Endothelial cell of umbilical vein (primary cell): ENCODE data around the gene LIPI. TPM values are rescaled to one million over a fixed set of nuclear protein-coding genes. Genes with fewer than 3 reads are reported as not detected.

Experiments used
- BruUV-seq: library from RNA; stranded (reverse); fragments of 400-500 nt; replicated peaks from 2 replicates; lab custom pipeline; 2021; lab: Mats Ljungman, UMichigan
- CTCF ChIA-PET: fragments of 300-600, 350-600 bp; sonication (Branson Sonifier 250); formaldehyde crosslinking; loops from one replicate; lab custom pipeline; 2021; ENCODE audit warnings: antibody characterized with exemption, inconsistent platforms; lab: Charles Lee
- POLR2A ChIA-PET: fragments of 300-600, 350-600 bp; sonication (Branson Sonifier 250); formaldehyde crosslinking; loops from one replicate; lab custom pipeline; 2021; ENCODE audit warnings: antibody characterized with exemption, inconsistent platforms; lab: Charles Lee
- DNase-seq: peaks from one replicate; pipeline ENCODE4 v3.0.0-alpha.2; 2011; ENCODE audit warnings: low read depth, low spot score
- FAIRE-seq: peaks from 2 replicates; lab custom pipeline; 2011; peaks lifted over from hg19 to GRCh38; lab: Jason Lieb, UNC
- H2AFZ ChIP-seq: 2 replicates; pipeline ENCODE4 v1.6.0; 2012; ENCODE audit warnings: low read depth, low read length, control low read depth, inconsistent platforms
- H3K27ac ChIP-seq: 2 replicates; pipeline ENCODE4 v1.5.1; 2011; ENCODE audit warnings: low read depth, mild to moderate bottlenecking, control low read depth, low read length, moderate library complexity; ENCODE audit not compliant: insufficient read depth
- H3K27me3 ChIP-seq, 2 experiments: 2 replicates each; pipeline versions ENCODE4 v1.6.0 to v1.6.1; 2011; ENCODE audit warnings: low read length in 2 of 2, mixed read lengths in 1 of 2; ENCODE audit not compliant: control insufficient read depth in 2 of 2, insufficient read depth in 2 of 2
- H3K36me3 ChIP-seq, 2 experiments: 2 replicates in 1 of 2; 3 replicates in 1 of 2; pipeline ENCODE4 v1.5.1; 2011; ENCODE audit warnings: low read length in 2 of 2, mild to moderate bottlenecking in 1 of 2, moderate library complexity in 1 of 2; ENCODE audit not compliant: control insufficient read depth in 2 of 2, insufficient read depth in 2 of 2; ENCODE audit errors: extremely low read depth in 1 of 2
- H3K4me1 ChIP-seq: 3 replicates; pipeline ENCODE4 v1.5.1; 2011; ENCODE audit warnings: mild to moderate bottlenecking, low read length; ENCODE audit not compliant: control insufficient read depth, insufficient read depth; ENCODE audit errors: extremely low read depth
- H3K4me2 ChIP-seq: 2 replicates; pipeline ENCODE4 v1.6.1; 2011; ENCODE audit warnings: low read length, control low read depth, mixed read lengths; ENCODE audit not compliant: insufficient read depth
- H3K4me3 ChIP-seq, 3 experiments: fragments of 200-600 bp in 1 of 3; sonication (generic), shearing (Covaris generic) in 1 of 3; replicated peaks in 1 of 3; 2 replicates each; pipeline ENCODE4 v1.5.1; 2011 to 2016; ENCODE audit warnings: control low read depth in 3 of 3, low read length in 3 of 3, mild to moderate bottlenecking in 2 of 3, inconsistent platforms in 1 of 3, low read depth in 1 of 3, moderate library complexity in 1 of 3; ENCODE audit not compliant: insufficient read depth in 1 of 3
- H3K79me2 ChIP-seq: 2 replicates; pipeline ENCODE4 v1.6.0; 2012; ENCODE audit warnings: low read length, inconsistent platforms; ENCODE audit not compliant: control insufficient read depth, insufficient read depth
- H3K9ac ChIP-seq: replicated peaks from 2 replicates; pipeline ENCODE3; 2011; ENCODE audit warnings: low read length, control low read depth; ENCODE audit not compliant: insufficient read depth; ENCODE audit errors: extremely low read depth
- H3K9me1 ChIP-seq: replicated peaks from 3 replicates; pipeline ENCODE4 v1.6.0; 2011; ENCODE audit warnings: mild to moderate bottlenecking, low read length; ENCODE audit not compliant: control insufficient read depth, insufficient read depth; ENCODE audit errors: extremely low read depth
- H3K9me3 ChIP-seq: replicated peaks from 2 replicates; pipeline ENCODE4 v1.5.1; 2012; ENCODE audit warnings: low read length, inconsistent platforms; ENCODE audit not compliant: control insufficient read depth, insufficient read depth
- H4K20me1 ChIP-seq: replicated peaks from 2 replicates; pipeline ENCODE3; 2011; ENCODE audit warnings: mild to moderate bottlenecking, low read length; ENCODE audit not compliant: control insufficient read depth, insufficient read depth; ENCODE audit errors: extremely low read depth
- CTCF ChIP-seq, 2 donors: IDR thresholded peaks; 1 replicate in 1 of 2; 2 replicates in 1 of 2; pipeline ENCODE4 v1.5.1; 2011; ENCODE audit warnings: low read length in 2 of 2, mild to moderate bottlenecking in 2 of 2, moderate library complexity in 2 of 2, control low read depth in 1 of 2, inconsistent platforms in 1 of 2, low read depth in 1 of 2; ENCODE audit not compliant: insufficient read depth in 1 of 2; ENCODE audit errors: extremely low read depth in 1 of 2
- EZH2 ChIP-seq: IDR thresholded peaks from 2 replicates; pipeline ENCODE4 v1.6.1; 2012; ENCODE audit warnings: borderline replicate concordance, low read depth, mild to moderate bottlenecking, moderate library complexity, low read length, inconsistent platforms; ENCODE audit not compliant: severe bottlenecking
- FOS ChIP-seq: IDR thresholded peaks from 2 replicates; pipeline ENCODE4 v1.6.1; 2011; ENCODE audit warnings: mild to moderate bottlenecking, low read length, moderate library complexity, borderline replicate concordance; ENCODE audit not compliant: insufficient read depth
- GATA2 ChIP-seq: IDR thresholded peaks from 2 replicates; pipeline ENCODE4 v1.7.0; 2011; ENCODE audit warnings: low read depth, mild to moderate bottlenecking, moderate library complexity, mixed read lengths, low read length; ENCODE audit not compliant: insufficient read length, insufficient read depth
- JUN ChIP-seq: IDR thresholded peaks from 2 replicates; pipeline ENCODE4 v1.6.1; 2011; ENCODE audit warnings: borderline replicate concordance, low read depth; ENCODE audit not compliant: insufficient read length, insufficient read depth
- MAX ChIP-seq: IDR thresholded peaks from 2 replicates; pipeline ENCODE4 v1.6.1; 2011; ENCODE audit not compliant: insufficient read depth, insufficient read length
- MYC ChIP-seq: IDR thresholded peaks from one replicate; pipeline ENCODE4 v1.6.1; 2011; ENCODE audit warnings: mild to moderate bottlenecking, low read depth, low read length
- POLR2A ChIP-seq: IDR thresholded peaks from 2 replicates; pipeline ENCODE4 v1.6.1; 2012; ENCODE audit warnings: low read depth, mild to moderate bottlenecking, control low read depth, low read length
- POLR2AphosphoS5 ChIP-seq: IDR thresholded peaks from 2 replicates; pipeline ENCODE4 v1.6.1; 2012; ENCODE audit warnings: low read depth, mild to moderate bottlenecking, control low read depth, low read length, moderate library complexity; ENCODE audit not compliant: insufficient read depth
- dilution Hi-C: fragments of 300-500 bp; cut with MboI; formaldehyde crosslinking; loops from one replicate; pipeline ENCODE4 v1.15.0; 2019; ENCODE audit warnings: low sequenced_read_pairs; ENCODE audit not compliant: extremely low pct_ligation_motif_present
- intact Hi-C: fragments of 100-400 bp; cut with micrococcal nuclease; formaldehyde crosslinking; loops from one replicate; pipeline ENCODE4 v1.10.0; 2022
- polyA plus RNA-seq, 4 experiments: library from polyadenylated mRNA; depleted of rRNA in 3 of 4; stranded (reverse) in 3 of 4; unstranded in 1 of 4; fragments of >200 nt; gene quantifications; 2 replicates each; pipeline versions ENCODE4 v1.2.1 to v1.2.3, GENCODE V29; 2011 to 2012; ENCODE audit warnings: missing spikeins in 1 of 4
- total RNA-seq: library from RNA; stranded (reverse); gene quantifications from 2 replicates; pipeline ENCODE4 v1.2.3, GENCODE V29; 2021

Gene LIPI
- total and polyA plus RNA-seq, 2 donors (not counting 3 experiments of a cell fraction or from before 2014, with no cell fraction given): not detected

DNA sequence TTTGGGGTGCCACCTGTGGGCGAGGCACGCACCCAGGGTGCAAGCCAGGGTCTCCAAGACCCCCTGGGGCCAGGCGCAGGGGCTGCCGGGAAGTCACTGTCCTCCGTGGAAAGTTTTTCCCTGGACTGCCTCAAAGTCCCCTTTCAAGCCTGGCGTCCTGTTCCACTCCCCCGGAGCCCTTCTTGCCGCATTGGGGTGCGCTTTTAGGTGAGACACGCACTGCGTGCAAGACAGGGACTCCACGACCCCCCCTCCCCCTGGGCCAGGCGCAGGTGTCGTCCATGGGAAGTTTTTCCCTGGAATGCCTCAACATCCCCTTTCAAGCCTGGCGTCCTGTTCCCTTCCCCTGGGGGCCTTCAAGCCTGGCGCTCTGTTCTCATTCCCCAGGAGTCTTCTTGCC, 137.1 kb downstream of the LIPI start:
- ChIA-PET POLR2A (no interaction called here), CTCF (no interaction called here)
- TF ChIP-seq POLR2AphosphoS5 (no peak), MAX (no peak), POLR2A (no peak), FOS (no peak), JUN (no peak), MYC (no peak), GATA2 (no peak), CTCF (IDR thresholded peaks at IDR 0.05; ENCODE audit: extremely low read depth in 1 of 2, insufficient read depth in 1 of 2, low read depth in 1 of 2, low read length in 2 of 2) (no peak), EZH2 (no peak)
- FAIRE-seq (no peak), DNase-seq (no peak)
- intact Hi-C loops (no loop called here), dilution Hi-C loops (no loop called here)
- H3K4me1 ChIP-seq: no peaks in the 10 kb centered on the region
- H3K79me2 ChIP-seq: no peaks in the 10 kb centered on the region
- no peak overlapping the region for H2AFZ ChIP-seq
- no peaks in the 10 kb centered on the region for H3K9me1 ChIP-seq
- H3K27me3 ChIP-seq: no peaks in the 10 kb centered on the region
- no peaks in the 10 kb centered on the region for H4K20me1 ChIP-seq
- H3K4me2 ChIP-seq: no peak overlapping the region
- H3K9me3 ChIP-seq: peaks cover 3% of the 10 kb centered on the region
- H3K36me3 ChIP-seq: no peaks in the 10 kb centered on the region
- no peak overlapping the region for H3K9ac ChIP-seq
- no peak overlapping the region for H3K27ac ChIP-seq
- H3K4me3 ChIP-seq: no peak overlapping the region
- BruUV-seq: no TSS peak
